HEK293 (cell line): ENCODE results near the gene ANK2.

Experiments
- CTCF ChIA-PET: fragments of 350-600 bp; formaldehyde crosslinking; extraction: SDS; loops from one replicate; lab custom pipeline; 2021; ENCODE audit warnings: antibody characterized with exemption; lab: Yijun Ruan, JAX
- POLR2A ChIA-PET: fragments of 300-600 bp; formaldehyde crosslinking; extraction: SDS; loops from one replicate; lab custom pipeline; 2020; ENCODE audit warnings: antibody characterized with exemption, inconsistent platforms; lab: Yijun Ruan, JAX
- H3K27ac ChIP-seq: fragments of 200-500 bp; sonication (Bioruptor generic); 2 replicates; pipeline ENCODE4 v1.5.1; 2014; ENCODE audit warnings: low read depth, low read length, control low read depth, inconsistent platforms; ENCODE audit errors: extremely low read depth
- H3K36me3 ChIP-seq, 2 experiments: fragments of 200-500 bp in 1 of 2; sonication (Bioruptor generic) in 1 of 2; 1 replicate in 1 of 2; 2 replicates in 1 of 2; pipeline ENCODE4 v1.5.1; 2014 to 2017; ENCODE audit warnings: inconsistent platforms in 2 of 2, low read length in 2 of 2; ENCODE audit not compliant: control insufficient read depth in 2 of 2, insufficient read depth in 1 of 2
- H3K4me1 ChIP-seq: fragments of 200-500 bp; sonication (Bioruptor generic); 2 replicates; pipeline ENCODE4 v1.5.1; 2014; ENCODE audit warnings: mild to moderate bottlenecking, low read length, inconsistent platforms; ENCODE audit not compliant: control insufficient read depth, insufficient read depth
- H3K4me3 ChIP-seq: 2 replicates; pipeline ENCODE4 v1.5.1; 2011; ENCODE audit warnings: low read depth, mild to moderate bottlenecking, control low read depth, low read length, moderate library complexity
- H3K9me3 ChIP-seq: fragments of 200-500 bp; sonication (Bioruptor generic); 2 replicates; pipeline ENCODE4 v1.5.1; 2014; ENCODE audit warnings: low read depth, low read length, inconsistent platforms; ENCODE audit not compliant: control insufficient read depth, insufficient read depth
- SCRT1 ChIP-seq: fragments of 450-650 bp; formaldehyde crosslinking; IDR thresholded peaks from 2 replicates; pipeline ENCODE4 v1.5.1; 2016; ENCODE audit warnings: missing biosample characterization, missing genetic modification characterization, borderline replicate concordance
- SCRT2 ChIP-seq: fragments of 450-650 bp; formaldehyde crosslinking; IDR thresholded peaks from 2 replicates; pipeline ENCODE4 v1.5.1; 2016; ENCODE audit warnings: missing biosample characterization, missing genetic modification characterization
- ZBTB17 ChIP-seq: fragments of 450-650 bp; formaldehyde crosslinking; IDR thresholded peaks from 2 replicates; pipeline ENCODE4 v1.5.1; 2016; ENCODE audit warnings: missing biosample characterization, missing genetic modification characterization
- ZNF10 ChIP-seq: fragments of 450-650 bp; formaldehyde crosslinking; IDR thresholded peaks from 2 replicates; pipeline ENCODE4 v1.5.1; 2017; ENCODE audit warnings: missing biosample characterization, missing genetic modification characterization
- ZNF202 ChIP-seq: fragments of 450-650 bp; formaldehyde crosslinking; IDR thresholded peaks from 2 replicates; pipeline ENCODE4 v1.5.1; 2016; ENCODE audit warnings: missing biosample characterization, missing genetic modification characterization, borderline replicate concordance
- ZNF24 ChIP-seq: fragments of 450-650 bp; formaldehyde crosslinking; IDR thresholded peaks from 2 replicates; pipeline ENCODE4 v1.5.1; 2016; ENCODE audit warnings: missing biosample characterization, missing genetic modification characterization
- ZNF292 ChIP-seq: fragments of 450-650 bp; formaldehyde crosslinking; IDR thresholded peaks from 2 replicates; pipeline ENCODE4 v1.5.1; 2016; ENCODE audit warnings: low read depth, missing biosample characterization, missing genetic modification characterization, borderline replicate concordance
- ZNF488 ChIP-seq: fragments of 450-650 bp; formaldehyde crosslinking; IDR thresholded peaks from 2 replicates; pipeline ENCODE4 v1.5.1; 2016; ENCODE audit warnings: missing biosample characterization, missing genetic modification characterization
- ZNF654 ChIP-seq: fragments of 450-650 bp; formaldehyde crosslinking; IDR thresholded peaks from 2 replicates; pipeline ENCODE4 v1.5.1; 2016; ENCODE audit warnings: low read depth, missing biosample characterization, missing genetic modification characterization
- ZNF670 ChIP-seq: fragments of 450-650 bp; formaldehyde crosslinking; IDR thresholded peaks from 2 replicates; pipeline ENCODE4 v1.5.1; 2016; ENCODE audit warnings: missing biosample characterization, missing genetic modification characterization, low read depth
- ZSCAN30 ChIP-seq: fragments of 450-650 bp; IDR thresholded peaks from 2 replicates; pipeline ENCODE4 v1.5.1; 2018; ENCODE audit warnings: missing biosample characterization, mild to moderate bottlenecking, missing genetic modification characterization, moderate library complexity
- ZSCAN4 ChIP-seq: fragments of 450-650 bp; formaldehyde crosslinking; IDR thresholded peaks from 2 replicates; pipeline ENCODE4 v1.5.1; 2017; ENCODE audit warnings: missing biosample characterization, missing genetic modification characterization
- TF ChIP-seq, protein P1 (sequence below): fragments of 450-650 bp; formaldehyde crosslinking; IDR thresholded peaks from 2 replicates; pipeline ENCODE4 v1.5.1; 2016; ENCODE audit warnings: missing biosample characterization, missing genetic modification characterization, low read depth
- TF ChIP-seq, protein P2 (sequence below): sonication (generic); formaldehyde crosslinking; IDR thresholded peaks from 2 replicates; pipeline ENCODE4 v1.8.1; 2022; ENCODE audit warnings: mild to moderate bottlenecking, moderate library complexity, missing genetic modification reagents

Gene ANK2

GRCh38 chr4:113090954-113091353 lies 41.5 kb downstream of the ANK2 start (continued):
- TF ChIP-seq, protein P1, sequence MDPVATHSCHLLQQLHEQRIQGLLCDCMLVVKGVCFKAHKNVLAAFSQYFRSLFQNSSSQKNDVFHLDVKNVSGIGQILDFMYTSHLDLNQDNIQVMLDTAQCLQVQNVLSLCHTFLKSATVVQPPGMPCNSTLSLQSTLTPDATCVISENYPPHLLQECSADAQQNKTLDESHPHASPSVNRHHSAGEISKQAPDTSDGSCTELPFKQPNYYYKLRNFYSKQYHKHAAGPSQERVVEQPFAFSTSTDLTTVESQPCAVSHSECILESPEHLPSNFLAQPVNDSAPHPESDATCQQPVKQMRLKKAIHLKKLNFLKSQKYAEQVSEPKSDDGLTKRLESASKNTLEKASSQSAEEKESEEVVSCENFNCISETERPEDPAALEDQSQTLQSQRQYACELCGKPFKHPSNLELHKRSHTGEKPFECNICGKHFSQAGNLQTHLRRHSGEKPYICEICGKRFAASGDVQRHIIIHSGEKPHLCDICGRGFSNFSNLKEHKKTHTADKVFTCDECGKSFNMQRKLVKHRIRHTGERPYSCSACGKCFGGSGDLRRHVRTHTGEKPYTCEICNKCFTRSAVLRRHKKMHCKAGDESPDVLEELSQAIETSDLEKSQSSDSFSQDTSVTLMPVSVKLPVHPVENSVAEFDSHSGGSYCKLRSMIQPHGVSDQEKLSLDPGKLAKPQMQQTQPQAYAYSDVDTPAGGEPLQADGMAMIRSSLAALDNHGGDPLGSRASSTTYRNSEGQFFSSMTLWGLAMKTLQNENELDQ (tag by site-specific recombination): no peak
- TF ChIP-seq ZNF202 (no peak), ZNF292 (tag by site-specific recombination) (no peak), ZNF10 (tag by site-specific recombination) (no peak), ZNF670 (no peak)

DNA sequence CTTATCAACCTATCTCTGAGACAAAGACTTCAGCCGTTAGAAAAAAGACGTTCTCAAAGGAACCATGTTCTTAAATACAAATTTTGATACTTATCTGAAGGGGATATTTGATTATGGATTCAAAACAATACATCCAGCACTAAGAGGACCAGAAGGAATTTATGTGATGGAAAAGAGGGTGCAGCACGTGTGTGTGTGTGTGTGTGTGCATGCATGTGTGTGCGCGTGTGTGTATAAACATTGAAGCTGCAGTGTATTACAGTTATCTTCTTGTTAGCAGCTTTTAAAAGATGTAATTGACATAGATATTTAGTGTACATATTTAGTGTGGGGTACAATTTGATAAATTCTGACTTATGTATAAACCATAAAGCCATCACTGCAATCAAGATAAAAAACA lies 44.9 kb downstream of the ANK2 start:
- Histone ChIP-seq H3K36me3 (no peaks in the 10 kb centered on the region), H3K4me3 (no peak overlapping the region), H3K9me3 (no peaks in the 10 kb centered on the region), H3K4me1 (no peaks in the 10 kb centered on the region), H3K27ac (no peak overlapping the region)
- ChIA-PET CTCF (interaction anchor here (2.4 kb wide), 1 partner anchor 13 kb away, joined by 9 read pairs; no protein-coding TSS in a partner anchor), POLR2A (no interaction called here)
- TF ChIP-seq ZSCAN30 (tag by site-specific recombination): no peak
- peak; percentile 78 for TF ChIP-seq ZSCAN4

DNA sequence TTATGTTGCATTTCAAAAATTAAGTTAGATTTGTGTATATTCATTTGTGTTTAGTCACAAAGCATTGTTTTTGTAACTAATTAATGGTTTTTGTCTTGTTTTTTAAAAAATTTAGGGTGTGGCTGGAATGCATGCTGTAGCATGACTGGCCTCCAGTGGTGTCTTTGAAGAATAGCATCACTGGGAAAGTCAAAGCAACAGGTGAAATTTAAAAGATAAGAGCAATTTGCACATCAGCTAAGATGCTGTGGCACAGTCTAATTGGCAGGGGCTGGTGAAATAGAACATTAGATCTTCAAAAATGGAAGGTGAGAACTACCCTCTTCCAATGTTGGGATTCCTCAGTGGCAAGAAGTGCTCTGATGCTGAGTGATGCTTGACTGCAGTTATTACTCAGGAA lies 45.3 kb downstream of the ANK2 start:
- H3K9me3 ChIP-seq: no peaks in the 10 kb centered on the region
- no peak overlapping the region for H3K27ac ChIP-seq
- TF ChIP-seq SCRT2 (peak; percentile 97), ZBTB17 (tag by site-specific recombination) (no peak), ZNF654 (peak; percentile 68), SCRT1 (tag by site-specific recombination) (peak; percentile 69)
- ChIA-PET CTCF (interaction anchor here (0.7 to 2.4 kb wide), 4 partner anchors 9 to 137 kb away, joined by 3 to 9 read pairs (median 4); no protein-coding TSS in a partner anchor), POLR2A (no interaction called here)
- H3K36me3 ChIP-seq: no peaks in the 10 kb centered on the region
- no peak overlapping the region for H3K4me3 ChIP-seq
- no peaks in the 10 kb centered on the region for H3K4me1 ChIP-seq

DNA sequence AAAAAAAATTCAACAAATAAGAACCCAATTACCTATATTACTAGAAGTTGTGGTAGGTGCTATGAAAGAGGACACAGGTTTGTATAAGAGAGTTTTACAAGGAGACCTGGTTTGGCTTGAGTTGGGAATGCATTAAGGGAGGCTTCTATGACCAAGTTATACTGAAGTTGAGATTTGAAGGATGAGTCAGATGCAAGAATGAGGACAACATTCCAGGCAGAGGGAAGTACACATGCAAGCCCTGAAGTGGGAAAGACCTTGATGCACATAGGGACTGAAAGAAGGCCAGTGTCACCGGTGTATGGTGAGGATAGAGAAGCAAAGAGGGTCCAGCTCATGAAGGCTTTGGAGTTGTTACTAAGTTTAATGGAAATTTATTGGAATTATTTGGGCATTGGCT lies 52.2 kb downstream of the ANK2 start:
- Histone ChIP-seq H3K9me3 (no peaks in the 10 kb centered on the region), H3K27ac (no peak overlapping the region), H3K36me3 (no peaks in the 10 kb centered on the region), H3K4me1 (no peaks in the 10 kb centered on the region), H3K4me3 (no peak overlapping the region)
- no peak for TF ChIP-seq ZNF488 (tag by site-specific recombination)
- TF ChIP-seq ZNF24 (tag by site-specific recombination): no peak
- TF ChIP-seq, protein P2, sequence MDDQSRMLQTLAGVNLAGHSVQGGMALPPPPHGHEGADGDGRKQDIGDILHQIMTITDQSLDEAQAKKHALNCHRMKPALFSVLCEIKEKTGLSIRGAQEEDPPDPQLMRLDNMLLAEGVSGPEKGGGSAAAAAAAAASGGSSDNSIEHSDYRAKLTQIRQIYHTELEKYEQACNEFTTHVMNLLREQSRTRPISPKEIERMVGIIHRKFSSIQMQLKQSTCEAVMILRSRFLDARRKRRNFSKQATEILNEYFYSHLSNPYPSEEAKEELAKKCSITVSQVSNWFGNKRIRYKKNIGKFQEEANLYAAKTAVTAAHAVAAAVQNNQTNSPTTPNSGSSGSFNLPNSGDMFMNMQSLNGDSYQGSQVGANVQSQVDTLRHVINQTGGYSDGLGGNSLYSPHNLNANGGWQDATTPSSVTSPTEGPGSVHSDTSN: no peak
- POLR2A ChIA-PET: no interaction called here
- CTCF ChIA-PET: interaction anchor here (0.7 kb wide), 1 partner anchor 562 kb away, joined by 3 read pairs; no protein-coding TSS in a partner anchor
